BJ (cell line): Measurements from ENCODE around the gene CPEB2. TPM values are rescaled to one million over a fixed set of nuclear protein-coding genes. Genes with fewer than 3 reads are reported as not detected.

ENCODE experiments used
- CTCF ChIA-PET: fragments of 350-600 bp; formaldehyde crosslinking; extraction: SDS; loops from one replicate; lab custom pipeline; 2021; ENCODE audit warnings: antibody characterized with exemption, inconsistent platforms; lab: Yijun Ruan, JAX
- POLR2A ChIA-PET: fragments of 300-600 bp; sonication (Branson Sonifier 250); formaldehyde crosslinking; extraction: SDS; loops from one replicate; lab custom pipeline; 2021; ENCODE audit warnings: antibody characterized with exemption; lab: Charles Lee
- DNase-seq: peaks from one replicate; pipeline ENCODE4 v3.0.0-alpha.2; 2011; ENCODE audit warnings: low read depth
- H3K27me3 ChIP-seq: 2 replicates; pipeline ENCODE4 v1.6.0; 2011; ENCODE audit warnings: low read length; ENCODE audit not compliant: control insufficient read depth, insufficient read depth
- H3K36me3 ChIP-seq: 2 replicates; pipeline ENCODE4 v1.5.1; 2011; ENCODE audit warnings: low read length; ENCODE audit not compliant: control insufficient read depth, insufficient read depth
- H3K4me3 ChIP-seq: 2 replicates; pipeline ENCODE4 v1.5.1; 2011; ENCODE audit warnings: low read depth, mild to moderate bottlenecking, control low read depth, low read length
- polyA plus RNA-seq: library from polyadenylated mRNA; depleted of rRNA; stranded (reverse); fragments of >200 nt; gene quantifications from 2 replicates; pipeline ENCODE4 v1.2.3, GENCODE V29; 2011
- TF ChIP-seq, protein P1 (sequence below): IDR thresholded peaks from 2 replicates; pipeline ENCODE4 v1.5.1; 2011; ENCODE audit warnings: low read depth, mild to moderate bottlenecking, control low read depth, inconsistent platforms, low read length, moderate library complexity; ENCODE audit not compliant: insufficient read depth

Gene CPEB2
- polyA plus RNA-seq, 1 experiment: 2.8 TPM

DNA sequence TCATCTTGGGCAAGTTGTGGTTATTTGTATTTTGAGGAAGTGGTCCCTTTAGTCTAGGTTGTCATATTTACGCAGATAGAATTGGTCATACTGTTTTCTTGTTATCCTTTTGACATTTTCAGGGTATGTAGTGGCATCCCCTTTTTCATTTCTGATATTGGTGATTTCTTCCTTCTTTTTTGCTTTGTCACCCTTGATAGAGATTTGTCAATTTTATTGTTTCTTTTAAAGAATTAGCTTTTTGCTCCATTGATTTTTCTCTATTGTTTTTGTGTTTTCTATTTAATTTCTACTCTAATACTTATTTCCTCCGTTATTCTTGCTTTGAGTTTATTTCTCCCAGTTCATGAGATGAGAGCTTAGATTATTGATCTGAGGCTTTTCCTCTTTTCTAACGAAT is 87.7 kb downstream of the CPEB2 start:
- no peaks in the 10 kb centered on the region for H3K27me3 ChIP-seq
- no peak for DNase-seq
- TF ChIP-seq, protein P1, sequence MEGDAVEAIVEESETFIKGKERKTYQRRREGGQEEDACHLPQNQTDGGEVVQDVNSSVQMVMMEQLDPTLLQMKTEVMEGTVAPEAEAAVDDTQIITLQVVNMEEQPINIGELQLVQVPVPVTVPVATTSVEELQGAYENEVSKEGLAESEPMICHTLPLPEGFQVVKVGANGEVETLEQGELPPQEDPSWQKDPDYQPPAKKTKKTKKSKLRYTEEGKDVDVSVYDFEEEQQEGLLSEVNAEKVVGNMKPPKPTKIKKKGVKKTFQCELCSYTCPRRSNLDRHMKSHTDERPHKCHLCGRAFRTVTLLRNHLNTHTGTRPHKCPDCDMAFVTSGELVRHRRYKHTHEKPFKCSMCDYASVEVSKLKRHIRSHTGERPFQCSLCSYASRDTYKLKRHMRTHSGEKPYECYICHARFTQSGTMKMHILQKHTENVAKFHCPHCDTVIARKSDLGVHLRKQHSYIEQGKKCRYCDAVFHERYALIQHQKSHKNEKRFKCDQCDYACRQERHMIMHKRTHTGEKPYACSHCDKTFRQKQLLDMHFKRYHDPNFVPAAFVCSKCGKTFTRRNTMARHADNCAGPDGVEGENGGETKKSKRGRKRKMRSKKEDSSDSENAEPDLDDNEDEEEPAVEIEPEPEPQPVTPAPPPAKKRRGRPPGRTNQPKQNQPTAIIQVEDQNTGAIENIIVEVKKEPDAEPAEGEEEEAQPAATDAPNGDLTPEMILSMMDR: no peak
- ChIA-PET POLR2A (no interaction called here), CTCF (no interaction called here)
- H3K4me3 ChIP-seq: no peak overlapping the region
- no peaks in the 10 kb centered on the region for H3K36me3 ChIP-seq

DNA sequence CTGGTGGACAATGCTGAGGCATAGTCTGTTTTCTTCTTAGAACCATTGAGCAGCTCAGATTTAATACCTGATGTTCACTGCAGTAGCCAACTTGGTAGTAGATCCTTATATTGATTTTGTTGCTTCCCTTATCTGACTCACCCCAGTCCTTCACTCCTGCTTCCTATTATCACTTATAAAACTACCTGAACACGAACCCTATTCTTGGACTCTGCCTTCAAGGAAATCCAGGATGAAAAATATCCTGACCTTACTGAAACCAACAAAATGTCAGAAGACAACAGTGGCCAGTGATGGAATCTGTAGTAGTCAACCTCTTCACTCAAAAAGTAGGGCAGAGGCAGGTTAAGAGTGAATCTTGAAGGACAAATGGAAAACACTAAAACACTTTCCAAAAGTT is 98.1 kb downstream of the CPEB2 start:
- Histone ChIP-seq H3K27me3 (no peaks in the 10 kb centered on the region), H3K4me3 (no peak overlapping the region), H3K36me3 (no peaks in the 10 kb centered on the region)
- TF ChIP-seq, protein P1: no peak
- ChIA-PET CTCF (no interaction called here), POLR2A (no interaction called here)
- no peak for DNase-seq

DNA sequence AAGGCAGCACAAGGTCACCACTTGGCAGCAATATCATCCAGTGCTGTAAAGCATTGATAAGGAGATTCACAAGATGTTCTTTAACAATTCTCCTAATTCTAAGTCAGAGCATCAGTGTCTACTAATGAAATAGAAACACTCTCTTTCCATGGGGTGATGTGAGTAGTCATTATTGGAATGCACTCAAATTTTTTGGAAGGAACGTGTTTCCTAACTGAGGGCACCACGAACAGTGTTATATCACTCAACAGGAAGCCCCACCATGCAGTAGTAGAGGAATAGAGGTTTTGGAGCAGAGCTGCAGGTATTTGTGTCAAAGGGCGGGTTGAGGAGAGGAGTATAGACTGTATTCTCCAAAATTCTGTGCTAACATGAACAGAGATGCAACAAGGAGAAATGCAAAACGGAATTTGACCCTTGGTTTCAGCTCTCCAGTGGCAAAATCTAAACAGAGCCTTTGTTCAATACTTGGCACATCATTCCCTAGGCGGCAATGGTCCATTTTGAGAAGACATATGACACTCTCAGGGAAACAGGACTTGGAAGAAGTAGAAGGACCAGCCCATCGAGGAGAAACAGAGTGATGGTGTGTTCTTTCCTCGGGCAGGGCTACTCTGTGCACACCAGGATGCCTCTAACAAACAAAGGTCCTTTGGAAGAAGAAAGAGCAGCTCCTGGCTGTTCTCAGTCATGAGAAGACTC is 98.9 kb downstream of the CPEB2 start:
- Histone ChIP-seq H3K36me3 (no peaks in the 10 kb centered on the region), H3K4me3 (no peak overlapping the region), H3K27me3 (no peaks in the 10 kb centered on the region)
- TF ChIP-seq, protein P1: no peak
- no peak for DNase-seq
- POLR2A ChIA-PET: no interaction called here
- CTCF ChIA-PET: no interaction called here

DNA sequence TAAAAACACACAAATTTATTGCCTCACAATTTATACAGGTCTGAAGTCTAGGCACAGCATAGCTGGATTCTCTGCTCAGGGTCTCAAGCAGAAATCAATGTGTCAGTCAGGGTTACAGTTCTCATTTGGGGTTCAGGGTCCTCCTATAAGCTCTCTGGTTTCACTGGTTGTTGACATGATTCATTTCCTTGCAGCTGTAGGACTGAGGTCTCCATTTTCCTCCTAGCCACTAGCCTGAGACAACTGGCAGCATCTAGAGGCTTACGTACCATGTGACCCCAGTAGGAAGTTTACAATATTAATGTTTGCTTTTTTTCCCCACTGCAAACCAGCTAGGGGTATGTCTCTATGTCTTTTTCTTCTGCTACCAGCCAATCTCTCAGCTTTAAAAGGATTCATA is 102.5 kb downstream of the CPEB2 start:
- H3K27me3 ChIP-seq: no peaks in the 10 kb centered on the region
- POLR2A ChIA-PET: no interaction called here
- no peak for DNase-seq
- H3K36me3 ChIP-seq: no peaks in the 10 kb centered on the region
- H3K4me3 ChIP-seq: no peak overlapping the region
- CTCF ChIA-PET: no interaction called here
- TF ChIP-seq, protein P1: no peak

DNA sequence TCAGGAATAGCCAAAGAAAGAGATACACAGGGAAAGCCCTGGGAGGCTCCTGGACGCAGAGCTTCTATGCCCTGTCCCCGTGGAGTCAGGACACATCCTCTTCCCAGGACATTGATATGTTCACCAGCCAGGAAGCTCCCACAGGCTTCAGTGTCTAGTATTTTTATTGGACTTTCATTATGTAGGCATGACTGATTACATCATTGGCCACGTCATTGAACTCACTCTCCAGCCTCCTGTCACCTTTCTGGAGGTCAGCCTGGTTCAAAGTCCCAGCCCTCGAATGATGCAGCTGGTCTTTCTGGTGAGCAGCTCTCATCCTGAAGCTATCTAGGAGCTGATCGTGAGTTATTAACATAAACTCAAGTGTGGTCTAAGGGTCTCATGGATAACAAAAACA is 104.1 kb downstream of the CPEB2 start:
- no peak overlapping the region for H3K4me3 ChIP-seq
- H3K36me3 ChIP-seq: no peaks in the 10 kb centered on the region
- CTCF ChIA-PET: interaction anchor here (0.7 kb wide), 1 partner anchor 15 kb away, joined by 4 read pairs; no protein-coding TSS in a partner anchor
- no peak for DNase-seq
- POLR2A ChIA-PET: no interaction called here
- TF ChIP-seq, protein P1: no peak
- H3K27me3 ChIP-seq: no peaks in the 10 kb centered on the region
